Ectodermal cell (in vitro differentiated cells): ENCODE results near the gene GAS6.
A peak's percentile ranks its signal among the peaks of the same experiment; 100 is the strongest.

ENCODE experiments used
- H3K27ac ChIP-seq: 2 replicates; pipeline ENCODE4 v1.7.0; 2013; ENCODE audit warnings: mild to moderate bottlenecking, low read depth, low read length; ENCODE audit not compliant: insufficient read depth, poor library complexity, severe bottlenecking
- H3K27me3 ChIP-seq: 2 replicates; pipeline ENCODE4 v1.7.0; 2013; ENCODE audit warnings: mild to moderate bottlenecking, low read length; ENCODE audit not compliant: insufficient read depth, control insufficient read depth, poor library complexity, severe bottlenecking
- H3K36me3 ChIP-seq: one replicate; pipeline ENCODE4 v1.7.0; 2013; ENCODE audit warnings: low read length; ENCODE audit not compliant: control insufficient read depth, insufficient read depth
- H3K4me1 ChIP-seq: one replicate; pipeline ENCODE4 v1.7.0; 2013; ENCODE audit warnings: low read length; ENCODE audit not compliant: control insufficient read depth, insufficient read depth
- H3K4me3 ChIP-seq: 2 replicates; pipeline ENCODE4 v1.7.0; 2013; ENCODE audit warnings: low read depth, low read length, control low read depth; ENCODE audit not compliant: insufficient read depth
- H3K9me3 ChIP-seq: 2 replicates; pipeline ENCODE4 v1.7.0; 2013; ENCODE audit warnings: mild to moderate bottlenecking, low read length, moderate library complexity; ENCODE audit not compliant: control insufficient read depth
- WGBS, 2 experiments: methylation state at CpG; one replicate each; pipeline ENCODE4 v1.1.7; 2013; ENCODE audit warnings: missing lambda C conversion rate in 2 of 2; 5-methylcytosine and 5-hydroxymethylcytosine counted together

Gene GAS6

GRCh38 chr13:113805431-113806103, 58.3 kb downstream of the GAS6 start:
- Histone ChIP-seq H3K9me3 (no peaks in the 10 kb centered on the region), H3K4me3 (no peak overlapping the region), H3K27ac (no peak overlapping the region), H3K36me3 (no peaks in the 10 kb centered on the region), H3K4me1 (no peaks in the 10 kb centered on the region), H3K27me3 (no peaks in the 10 kb centered on the region)
- WGBS, 2 experiments = 94% methylated on average over 27 of the region's 27 CpGs

DNA sequence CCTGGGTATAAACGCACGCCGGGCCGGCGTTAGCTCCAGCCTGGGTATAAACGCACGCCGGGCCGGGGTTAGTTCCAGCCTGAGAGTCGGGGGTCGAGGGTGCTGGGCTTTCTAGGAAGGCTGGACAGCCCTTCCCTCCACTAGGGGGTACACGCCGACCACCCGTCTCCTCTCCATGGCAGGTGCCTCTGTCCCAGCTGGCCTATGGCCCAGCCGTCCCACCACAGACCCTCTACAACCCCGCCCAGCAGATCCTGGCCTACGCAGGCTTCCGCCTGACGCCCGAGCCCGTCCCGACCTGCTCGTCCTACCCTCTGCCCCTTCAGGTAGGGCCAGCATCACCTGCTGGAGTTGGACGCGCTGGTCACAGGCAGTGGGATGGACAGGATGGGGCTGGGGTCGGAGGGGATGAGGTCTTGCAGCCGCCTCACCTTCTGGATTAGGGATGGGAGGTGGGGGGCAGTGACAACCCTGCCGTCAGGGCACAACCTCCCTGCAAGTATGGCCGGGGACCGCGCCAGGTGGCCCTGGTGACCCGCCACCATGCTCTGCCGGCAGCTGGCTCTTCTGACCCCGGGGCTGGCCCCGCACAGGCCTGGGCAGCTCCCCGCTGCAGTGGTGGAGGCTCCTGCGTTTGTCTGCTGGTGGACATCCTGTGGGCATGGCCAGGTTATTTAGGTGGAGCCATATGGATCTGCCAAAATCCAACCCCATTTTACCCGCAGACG, 59.0 kb downstream of the GAS6 start:
- no peaks in the 10 kb centered on the region for H3K36me3 ChIP-seq
- H3K9me3 ChIP-seq = no peaks in the 10 kb centered on the region
- no peaks in the 10 kb centered on the region for H3K27me3 ChIP-seq
- no peak overlapping the region for H3K27ac ChIP-seq
- H3K4me3 ChIP-seq = no peak overlapping the region
- H3K4me1 ChIP-seq = no peaks in the 10 kb centered on the region
- 90 to 92% methylated on average over 39 of the region's 39 CpGs for WGBS, 2 experiments

GRCh38 chr13:113804017-113804702, 59.7 kb downstream of the GAS6 start:
- Histone ChIP-seq H3K27ac (no peak overlapping the region), H3K36me3 (no peaks in the 10 kb centered on the region), H3K9me3 (no peaks in the 10 kb centered on the region), H3K4me1 (no peaks in the 10 kb centered on the region), H3K4me3 (no peak overlapping the region), H3K27me3 (no peaks in the 10 kb centered on the region)
- 89 to 94% methylated on average over 34 of the region's 34 CpGs for WGBS, 2 experiments

GRCh38 chr13:113803409-113804016, 60.4 kb downstream of the GAS6 start:
- no peak overlapping the region for H3K4me3 ChIP-seq
- 85 to 87% methylated on average over 32 of the region's 32 CpGs for WGBS, 2 experiments
- H3K27ac ChIP-seq = no peak overlapping the region
- no peaks in the 10 kb centered on the region for H3K9me3 ChIP-seq
- H3K27me3 ChIP-seq = no peaks in the 10 kb centered on the region
- no peaks in the 10 kb centered on the region for H3K36me3 ChIP-seq
- no peaks in the 10 kb centered on the region for H3K4me1 ChIP-seq

- no peak overlapping the region for H3K27ac ChIP-seq
- H3K4me3 ChIP-seq = no peak overlapping the region
- H3K4me1 ChIP-seq = no peaks in the 10 kb centered on the region
- WGBS, 2 experiments = 87 to 90% methylated on average over 25 of the region's 25 CpGs
- no peaks in the 10 kb centered on the region for H3K9me3 ChIP-seq
- no peaks in the 10 kb centered on the region for H3K36me3 ChIP-seq
- no peaks in the 10 kb centered on the region for H3K27me3 ChIP-seq
These were observed 61.1 kb downstream of the GAS6 start for GRCh38 chr13:113802761-113803160.

GRCh38 chr13:113802090-113802531, 61.8 kb downstream of the GAS6 start:
- Histone ChIP-seq H3K27ac (peak overlapping the region; percentile 8), H3K9me3 (no peaks in the 10 kb centered on the region), H3K4me3 (no peak overlapping the region), H3K27me3 (no peaks in the 10 kb centered on the region), H3K4me1 (no peaks in the 10 kb centered on the region), H3K36me3 (no peaks in the 10 kb centered on the region)
- WGBS, 2 experiments = 35 to 36% methylated on average over 15 of the region's 15 CpGs

- no peaks in the 10 kb centered on the region for H3K27me3 ChIP-seq
- no peak overlapping the region for H3K4me3 ChIP-seq
- WGBS, 2 experiments = 91 to 92% methylated on average over 33 of the region's 33 CpGs
- H3K9me3 ChIP-seq = no peaks in the 10 kb centered on the region
- no peak overlapping the region for H3K27ac ChIP-seq
- no peaks in the 10 kb centered on the region for H3K4me1 ChIP-seq
- no peaks in the 10 kb centered on the region for H3K36me3 ChIP-seq
These were observed 62.5 kb downstream of the GAS6 start for GRCh38 chr13:113801289-113801961.

DNA sequence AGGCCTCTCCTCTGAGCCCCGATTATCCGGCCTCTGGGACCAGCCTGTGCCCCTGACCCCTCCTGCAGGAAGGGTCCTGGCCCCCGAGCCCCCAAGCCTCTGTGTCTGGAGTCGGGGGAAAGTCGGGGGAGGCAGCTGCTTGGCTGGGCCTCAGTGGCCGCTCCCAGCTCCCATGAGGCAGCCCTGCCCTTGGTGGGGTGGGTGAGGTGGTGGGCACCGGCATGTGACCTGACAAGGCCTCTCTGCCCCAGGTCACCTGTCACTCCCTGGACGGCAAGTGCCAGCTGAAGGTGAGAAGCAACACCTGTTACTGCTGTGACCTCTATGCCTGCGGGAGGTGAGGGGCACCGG, 63.3 kb downstream of the GAS6 start:
- Histone ChIP-seq H3K9me3 (no peaks in the 10 kb centered on the region), H3K36me3 (no peaks in the 10 kb centered on the region), H3K27me3 (no peaks in the 10 kb centered on the region), H3K4me1 (no peaks in the 10 kb centered on the region), H3K4me3 (no peak overlapping the region), H3K27ac (no peak overlapping the region)
- WGBS, 2 experiments = 90 to 91% methylated on average over 10 of the region's 10 CpGs

DNA sequence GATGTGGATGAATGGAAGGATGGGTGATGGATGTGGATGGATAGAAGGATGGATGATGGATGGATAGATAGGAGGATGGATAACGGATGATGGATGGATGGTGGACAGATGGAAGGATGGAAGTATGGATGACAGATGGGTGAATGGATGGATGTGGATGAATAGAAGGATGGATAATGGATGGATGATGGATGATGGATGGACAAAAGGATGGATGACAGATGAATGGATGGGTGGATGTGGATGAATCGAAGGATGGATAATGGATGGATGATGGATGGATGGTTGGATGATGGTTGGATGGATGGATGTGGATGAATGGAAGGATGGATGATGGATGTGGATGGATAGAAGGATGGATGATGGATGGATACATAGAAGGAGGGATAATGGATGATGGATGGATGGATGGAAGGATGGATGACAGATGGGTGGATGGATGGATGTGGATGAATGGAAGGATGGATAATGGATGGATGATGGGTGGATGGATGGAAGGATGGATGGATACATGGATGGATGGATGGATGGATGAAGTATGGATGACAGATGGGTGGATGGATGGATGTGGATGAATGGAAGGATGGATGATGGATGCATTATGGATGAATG, 65.6 kb downstream of the GAS6 start:
- H3K36me3 ChIP-seq = no peaks in the 10 kb centered on the region
- H3K27me3 ChIP-seq = no peaks in the 10 kb centered on the region
- no peaks in the 10 kb centered on the region for H3K4me1 ChIP-seq
- no peak overlapping the region for H3K4me3 ChIP-seq
- 83 to 87% methylated on average over 2 of the region's 2 CpGs for WGBS, 2 experiments
- H3K27ac ChIP-seq = no peak overlapping the region
- no peaks in the 10 kb centered on the region for H3K9me3 ChIP-seq
